IPS-NIHi7 (cell line): Measurements from ENCODE around the gene CREB5.

ENCODE experiments used
- DNase-seq: peaks from one replicate; pipeline ENCODE4 v3.0.0; 2012; ENCODE audit warnings: mixed read lengths; ENCODE audit errors: extremely low spot score

CREB5 gene

GRCh38 chr7:28682801-28683200 is 270.5 kb downstream of the CREB5 start:
- no peak for DNase-seq

- DNase-seq, result no peak
These were observed 272.4 kb downstream of the CREB5 start for GRCh38 chr7:28684650-28685241.

GRCh38 chr7:28685242-28685643 is 272.9 kb downstream of the CREB5 start:
- no peak for DNase-seq

GRCh38 chr7:28685644-28686417 is 273.5 kb downstream of the CREB5 start:
- peak; percentile 84 for DNase-seq

- peak; percentile 71 for DNase-seq
These were observed 274.1 kb downstream of the CREB5 start for GRCh38 chr7:28686418-28686800.

- DNase-seq, result no peak
These were observed 275.2 kb downstream of the CREB5 start for GRCh38 chr7:28687537-28687936.

GRCh38 chr7:28688174-28688573 is 275.9 kb downstream of the CREB5 start:
- DNase-seq, result no peak

GRCh38 chr7:28688651-28689050 is 276.3 kb downstream of the CREB5 start:
- no peak for DNase-seq

DNA sequence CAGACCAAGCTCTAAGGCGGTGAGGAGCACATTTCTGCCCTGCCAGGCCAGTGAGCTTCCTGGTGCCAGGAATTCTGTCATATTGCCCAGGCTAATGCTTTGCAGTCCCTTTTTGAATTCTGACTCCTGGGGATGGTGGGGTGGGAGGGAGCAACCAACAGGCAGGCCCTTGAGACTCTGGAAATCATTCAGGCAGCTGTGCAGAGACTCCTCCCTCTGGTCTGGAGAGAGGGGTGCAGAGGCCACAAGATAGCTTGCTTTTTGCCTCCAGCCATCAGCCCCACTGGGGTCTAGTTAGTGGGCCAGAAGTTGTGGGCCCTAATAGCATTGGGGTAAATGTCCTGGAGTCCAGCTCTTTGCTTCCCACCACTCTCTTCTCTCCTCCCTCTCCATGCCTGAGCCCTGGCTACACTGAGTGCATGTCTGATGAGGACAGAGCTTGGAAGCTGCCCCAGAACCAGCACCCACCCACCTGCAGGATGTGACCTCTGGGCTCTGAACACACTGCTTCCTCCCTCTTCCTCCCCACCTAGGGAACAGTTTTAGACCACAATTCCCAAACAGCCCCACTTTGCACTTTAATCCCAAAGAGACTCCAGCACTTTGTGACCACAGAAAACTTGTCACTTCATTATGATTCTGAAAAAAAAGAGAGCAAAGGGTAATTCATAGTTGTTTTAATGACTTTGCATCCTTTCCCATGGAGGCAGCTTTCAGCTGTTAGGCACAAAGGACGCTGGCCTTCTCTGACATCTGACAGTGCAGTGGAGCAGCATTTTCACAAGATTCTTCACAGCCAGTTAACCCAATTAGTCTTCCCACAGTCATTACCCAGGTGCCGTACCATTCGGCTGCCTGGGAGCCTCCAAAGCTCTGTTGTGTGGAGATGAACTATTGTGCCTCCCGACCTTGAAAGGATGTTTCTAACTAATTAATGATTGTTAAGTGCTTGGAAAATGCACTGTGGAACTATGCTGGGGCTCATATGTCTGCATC is 283.3 kb downstream of the CREB5 start:
- no peak for DNase-seq

DNA sequence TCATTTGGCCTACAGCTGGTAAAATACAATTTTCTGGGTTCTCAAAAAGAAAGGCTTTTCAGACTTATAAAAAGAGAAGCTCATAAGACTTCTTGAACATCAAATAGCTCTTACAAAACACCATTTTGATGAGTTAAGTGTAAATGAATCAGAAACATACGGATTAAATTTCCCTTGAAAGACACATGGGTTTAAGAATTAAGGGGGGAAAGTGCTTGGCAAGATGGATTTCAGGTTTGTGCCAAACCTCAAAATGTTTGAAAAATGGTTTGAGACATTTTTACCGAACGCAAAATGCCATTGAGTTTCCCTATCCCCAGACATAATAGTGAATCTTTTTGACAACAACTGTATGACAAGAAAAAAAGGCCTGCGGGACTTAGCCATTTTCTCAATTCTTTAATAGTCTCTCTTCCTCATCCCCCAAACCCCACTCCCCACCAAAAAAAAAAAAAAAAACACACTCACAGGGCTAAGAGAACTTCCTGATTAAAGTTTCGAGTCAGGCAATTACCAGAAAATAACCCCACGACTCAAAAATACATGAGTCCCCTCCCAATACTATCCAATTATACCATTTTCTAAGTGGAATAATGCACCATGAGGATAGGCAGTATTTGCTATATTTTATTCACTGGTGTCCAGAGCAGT is 285.7 kb downstream of the CREB5 start:
- no peak for DNase-seq

- DNase-seq, result no peak
These were observed 286.5 kb downstream of the CREB5 start for GRCh38 chr7:28698840-28699239.

GRCh38 chr7:28700096-28700495 is 287.8 kb downstream of the CREB5 start:
- no peak for DNase-seq

GRCh38 chr7:28700790-28701203 is 288.5 kb downstream of the CREB5 start:
- DNase-seq, result no peak

- no peak for DNase-seq
These were observed 289.4 kb downstream of the CREB5 start for GRCh38 chr7:28701731-28702130.

- DNase-seq, result no peak
These were observed 289.9 kb downstream of the CREB5 start for GRCh38 chr7:28702171-28702570.

- DNase-seq, result no peak
These were observed 290.9 kb downstream of the CREB5 start for GRCh38 chr7:28703037-28703765.

- DNase-seq, result no peak
These were observed 292.4 kb downstream of the CREB5 start for GRCh38 chr7:28704706-28705105.

- DNase-seq, result no peak
These were observed 293.0 kb downstream of the CREB5 start for GRCh38 chr7:28705350-28705749.

DNA sequence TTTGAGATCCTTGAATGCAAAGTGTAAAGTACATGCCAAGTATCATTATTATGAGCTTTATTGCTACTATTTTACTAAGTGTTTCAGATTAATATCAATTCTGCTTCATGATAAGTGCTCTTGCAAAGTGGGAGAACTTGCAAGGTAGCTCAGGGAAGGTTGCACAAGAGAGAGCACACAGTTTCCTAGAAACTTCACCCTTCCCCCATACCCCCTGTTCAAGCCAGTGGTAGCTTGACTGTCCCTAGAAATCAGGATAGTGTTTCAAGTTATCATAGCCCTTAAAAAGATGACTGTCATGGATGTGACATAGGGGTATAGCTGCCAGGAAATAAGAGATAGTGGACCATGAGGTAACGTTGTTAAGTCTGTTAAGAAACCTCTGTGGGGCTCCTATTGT is 294.3 kb downstream of the CREB5 start:
- no peak for DNase-seq

DNA sequence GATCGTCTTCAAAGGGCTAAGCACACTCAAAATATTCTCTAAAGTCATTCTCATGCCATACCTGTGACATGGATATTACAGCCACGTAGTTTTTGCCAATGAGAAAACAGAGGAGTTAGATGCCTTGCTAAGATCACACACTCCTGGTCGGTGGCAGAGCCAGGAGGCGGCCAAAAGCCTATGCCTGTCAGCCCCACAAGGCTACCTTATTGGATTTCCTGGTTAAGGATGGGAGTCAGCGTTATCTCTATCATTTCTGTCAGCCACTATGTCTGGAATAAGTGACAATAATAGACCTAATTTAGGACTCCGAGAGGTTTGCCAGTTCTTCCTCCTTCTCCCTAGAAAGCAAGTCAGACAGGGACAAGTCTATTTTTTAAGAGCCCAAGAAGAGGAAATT is 295.0 kb downstream of the CREB5 start:
- no peak for DNase-seq
